Lower leg skin (tissue), 3 donors: ENCODE results near the gene SLC17A3.

Experiments
- CTCF ChIP-seq, 3 donors: fragments of 450-650 bp; IDR thresholded peaks; one replicate each; pipeline ENCODE4 v1.5.1; 2016; ENCODE audit warnings: antibody characterized with exemption in 3 of 3, mild to moderate bottlenecking in 3 of 3, moderate library complexity in 2 of 3
- POLR2A ChIP-seq, 2 donors: fragments of 450-650 bp; IDR thresholded peaks; one replicate each; pipeline ENCODE4 v1.6.1; 2016 to 2017; ENCODE audit warnings: antibody characterized with exemption in 2 of 2, mild to moderate bottlenecking in 1 of 2, moderate library complexity in 1 of 2

DNA sequence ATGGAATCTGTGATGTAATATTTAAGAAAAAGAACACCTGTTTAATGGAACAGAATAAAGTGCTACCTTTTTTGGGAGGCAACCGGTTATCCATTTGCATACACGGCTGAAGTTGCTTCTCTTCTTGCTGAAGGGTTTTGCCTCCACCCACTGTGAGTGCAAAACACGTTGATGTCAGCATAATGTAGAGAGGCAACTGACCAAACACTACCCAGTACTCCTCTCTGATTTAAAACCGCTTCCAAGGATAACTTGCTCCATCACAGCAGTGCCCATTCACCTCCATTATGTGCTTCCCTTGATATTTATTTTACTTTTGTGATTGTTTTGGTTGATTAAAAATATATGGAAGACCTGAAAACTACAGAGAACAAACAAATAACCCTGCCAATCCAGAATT lies 43.6 kb downstream of the SLC17A3 start:
- TF ChIP-seq CTCF (IDR thresholded peaks at IDR 0.05) (no peak), POLR2A (IDR thresholded peaks at IDR 0.05) (no peak)
